ENCODE results near the gene DMD. TPM values are rescaled to one million over a fixed set of nuclear protein-coding genes. Genes with fewer than 3 reads are reported as not detected.

The DMD gene
- total and polyA plus RNA-seq, 2 experiments from 2014 or later = 1.5 to 2.0 TPM

DNA sequence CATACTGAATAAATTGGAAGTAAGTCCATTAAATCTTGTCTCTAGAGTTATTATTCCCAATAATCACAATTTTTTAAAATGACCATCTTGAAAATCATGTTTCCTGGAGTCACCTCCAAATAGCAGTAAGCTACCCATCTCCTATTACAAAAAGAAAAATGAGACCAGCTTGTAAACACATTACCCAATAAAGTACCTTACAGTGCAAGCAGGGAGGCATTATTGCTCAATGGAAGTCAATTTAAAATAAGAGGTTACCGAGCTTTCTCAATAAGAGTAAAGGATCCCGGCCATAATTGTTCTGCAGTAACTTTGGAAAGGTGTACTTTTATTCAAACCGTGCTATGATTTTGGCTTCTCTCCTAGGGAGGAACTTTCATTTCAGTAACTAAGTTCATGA, 78.0 kb downstream of the DMD start:
- Histone ChIP-seq H3K36me3 (ENCODE audit: low read depth) (no peaks in the 10 kb centered on the region), H2AFZ (no peak overlapping the region), H3K27ac (no peak overlapping the region), H3K9me2 (ENCODE audit: insufficient read depth) (no peaks in the 10 kb centered on the region), H3K4me3 (no peak overlapping the region), H3K4me1 (ENCODE audit: insufficient read depth) (no peaks in the 10 kb centered on the region), H3K9me3 (ENCODE audit: low read depth) (no peaks in the 10 kb centered on the region), H4K20me1 (ENCODE audit: insufficient read depth) (no peaks in the 10 kb centered on the region), H3K9ac (no peak overlapping the region), H3K4me2 (ENCODE audit: unreplicated experiment) (no peak overlapping the region), H3F3A (ENCODE audit: insufficient read depth) (no peaks in the 10 kb centered on the region), H3K79me2 (ENCODE audit: insufficient read depth) (no peaks in the 10 kb centered on the region), H3K27me3 (replicated peaks; ENCODE audit: insufficient read depth) (no peaks in the 10 kb centered on the region)
- in situ Hi-C loops (cut with MboI) = no loop called here
- no peak for TF ChIP-seq EZH2 (IDR thresholded peaks at IDR 0.05; ENCODE audit: insufficient read depth, poor library complexity, severe bottlenecking)
- no peak for DNase-seq
- 0 to 9% methylated on average over 3 of the region's 3 CpGs for WGBS, 2 experiments (ENCODE audit: low coverage in 1 of 2, low lambda C conversion rate in 2 of 2, missing lambda C conversion rate in 2 of 2)

DNA sequence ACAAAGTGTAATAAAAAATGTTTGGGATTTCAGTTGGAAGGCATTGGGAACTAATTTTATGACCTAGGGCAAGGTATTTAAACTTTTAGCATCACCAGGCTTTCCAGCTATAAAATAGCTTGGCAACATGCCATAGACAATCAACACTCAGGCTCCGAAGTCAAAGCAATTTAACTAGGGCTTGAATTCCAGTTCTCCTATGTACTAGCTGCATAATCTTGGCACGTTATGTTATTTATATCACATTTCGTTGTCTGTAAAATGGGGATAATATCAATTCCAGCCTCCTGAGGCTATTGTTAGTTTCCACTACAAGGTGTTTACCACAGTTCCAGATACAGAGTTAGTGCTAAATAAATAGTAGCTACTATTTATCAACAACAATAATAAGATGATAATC, 78.8 kb downstream of the DMD start:
- no peaks in the 10 kb centered on the region for H3K79me2 ChIP-seq (ENCODE audit: insufficient read depth)
- no peaks in the 10 kb centered on the region for H3K27me3 ChIP-seq (replicated peaks; ENCODE audit: insufficient read depth)
- no peaks in the 10 kb centered on the region for H4K20me1 ChIP-seq (ENCODE audit: insufficient read depth)
- no peak overlapping the region for H3K9ac ChIP-seq
- H3K9me2 ChIP-seq (ENCODE audit: insufficient read depth) = no peaks in the 10 kb centered on the region
- 13 to 15% methylated on average over 3 of the region's 3 CpGs for WGBS, 2 experiments (ENCODE audit: low coverage in 1 of 2, low lambda C conversion rate in 2 of 2, missing lambda C conversion rate in 2 of 2)
- no peak overlapping the region for H2AFZ ChIP-seq
- H3K9me3 ChIP-seq (ENCODE audit: low read depth) = no peaks in the 10 kb centered on the region
- H3F3A ChIP-seq (ENCODE audit: insufficient read depth) = no peaks in the 10 kb centered on the region
- H3K27ac ChIP-seq = no peak overlapping the region
- TF ChIP-seq EZH2 (IDR thresholded peaks at IDR 0.05; ENCODE audit: insufficient read depth, poor library complexity, severe bottlenecking) = no peak
- TF ChIP-seq EZH2phosphoT487 (IDR thresholded peaks at IDR 0.05; ENCODE audit: insufficient read depth, low read depth) = no peak
- no peaks in the 10 kb centered on the region for H3K4me1 ChIP-seq (ENCODE audit: insufficient read depth)
- in situ Hi-C loops (cut with MboI) = no loop called here
- H3K4me2 ChIP-seq (ENCODE audit: unreplicated experiment) = no peak overlapping the region
- H3K4me3 ChIP-seq = no peak overlapping the region
- no peak for DNase-seq
- no peaks in the 10 kb centered on the region for H3K36me3 ChIP-seq (ENCODE audit: low read depth)

DNA sequence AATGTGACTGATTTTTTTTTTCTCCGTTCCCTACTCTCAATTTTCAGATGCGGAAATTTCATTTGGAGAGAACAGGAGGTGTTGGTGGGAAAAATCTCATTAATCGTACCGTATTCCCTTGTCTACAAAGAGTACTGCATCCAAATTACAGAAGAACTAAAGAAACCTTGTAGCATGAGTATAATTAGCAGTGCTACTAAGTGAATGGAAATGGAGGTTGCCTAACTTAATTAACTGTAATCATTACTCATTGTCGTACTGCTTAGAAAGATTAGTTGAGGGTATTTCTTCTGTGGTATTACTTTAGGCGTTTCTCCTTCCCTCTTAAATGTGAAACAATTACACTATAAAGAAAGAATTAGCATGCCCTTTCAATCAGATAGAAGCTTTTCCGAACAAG, 81.7 kb downstream of the DMD start:
- H3K4me2 ChIP-seq (ENCODE audit: unreplicated experiment) = no peak overlapping the region
- in situ Hi-C loops (cut with MboI) = no loop called here
- no peak overlapping the region for H2AFZ ChIP-seq
- H3K79me2 ChIP-seq (ENCODE audit: insufficient read depth) = no peaks in the 10 kb centered on the region
- no peak for DNase-seq
- H3K4me3 ChIP-seq = no peak overlapping the region
- no peaks in the 10 kb centered on the region for H3F3A ChIP-seq (ENCODE audit: insufficient read depth)
- H3K27me3 ChIP-seq (replicated peaks; ENCODE audit: insufficient read depth) = no peaks in the 10 kb centered on the region
- H3K27ac ChIP-seq = no peak overlapping the region
- no peaks in the 10 kb centered on the region for H3K36me3 ChIP-seq (ENCODE audit: low read depth)
- H4K20me1 ChIP-seq (ENCODE audit: insufficient read depth) = no peaks in the 10 kb centered on the region
- H3K9ac ChIP-seq = no peak overlapping the region
- H3K9me2 ChIP-seq (ENCODE audit: insufficient read depth) = no peaks in the 10 kb centered on the region
- 53 to 60% methylated on average over 7 of the region's 7 CpGs for WGBS, 2 experiments (ENCODE audit: low coverage in 1 of 2, low lambda C conversion rate in 2 of 2, missing lambda C conversion rate in 2 of 2)
- H3K4me1 ChIP-seq (ENCODE audit: insufficient read depth) = no peaks in the 10 kb centered on the region
- H3K9me3 ChIP-seq (ENCODE audit: low read depth) = no peaks in the 10 kb centered on the region
- no peak for TF ChIP-seq EZH2phosphoT487 (IDR thresholded peaks at IDR 0.05; ENCODE audit: insufficient read depth, low read depth)
- no peak for TF ChIP-seq EZH2 (IDR thresholded peaks at IDR 0.05; ENCODE audit: insufficient read depth, poor library complexity, severe bottlenecking)

DNA sequence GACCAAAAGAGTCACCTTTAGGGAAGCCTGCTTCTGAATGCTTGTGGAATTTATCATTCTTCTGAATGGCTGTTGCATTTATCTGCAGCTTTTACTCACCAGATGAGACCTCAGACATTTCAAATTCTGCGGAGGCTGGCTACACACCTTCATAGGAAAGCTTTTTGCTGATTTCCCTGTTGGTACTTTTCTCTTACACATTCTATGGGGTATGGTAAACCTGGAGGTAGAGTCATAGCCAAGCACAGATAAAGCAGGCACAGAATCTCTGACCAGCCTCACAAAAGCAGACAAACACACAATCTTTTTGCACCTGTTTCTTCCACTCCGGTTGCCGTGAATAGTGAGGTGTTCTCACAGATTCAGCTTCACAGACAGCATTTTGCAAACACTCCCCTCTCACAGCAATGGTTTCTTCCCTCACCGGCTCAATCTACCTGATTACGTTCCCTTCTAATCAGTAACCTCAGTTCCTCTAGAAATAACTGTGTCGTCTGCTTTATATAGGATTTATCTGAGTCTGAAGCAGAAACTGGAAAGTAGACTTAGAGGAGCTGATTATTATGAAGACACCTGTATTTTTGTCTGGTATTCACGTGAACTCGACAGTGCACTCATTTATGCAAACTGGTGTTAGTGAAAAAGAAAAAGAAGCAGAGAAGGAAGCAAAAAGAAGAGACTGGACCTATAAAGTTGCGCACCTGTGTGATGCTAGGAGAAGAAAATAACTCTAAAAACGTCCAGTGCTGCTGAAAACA, 83.1 kb downstream of the DMD start:
- no peaks in the 10 kb centered on the region for H3K36me3 ChIP-seq (ENCODE audit: low read depth)
- H3K9ac ChIP-seq = no peak overlapping the region
- H3K27me3 ChIP-seq (replicated peaks; ENCODE audit: insufficient read depth) = no peaks in the 10 kb centered on the region
- in situ Hi-C loops (cut with MboI) = no loop called here
- 19 to 22% methylated on average over 10 of the region's 10 CpGs for WGBS, 2 experiments (ENCODE audit: low coverage in 1 of 2, low lambda C conversion rate in 2 of 2, missing lambda C conversion rate in 2 of 2)
- H2AFZ ChIP-seq = no peak overlapping the region
- H4K20me1 ChIP-seq (ENCODE audit: insufficient read depth) = no peaks in the 10 kb centered on the region
- no peak overlapping the region for H3K4me3 ChIP-seq
- no peak overlapping the region for H3K4me2 ChIP-seq (ENCODE audit: unreplicated experiment)
- H3K4me1 ChIP-seq (ENCODE audit: insufficient read depth) = no peaks in the 10 kb centered on the region
- DNase-seq = no peak
- no peaks in the 10 kb centered on the region for H3K9me2 ChIP-seq (ENCODE audit: insufficient read depth)
- H3K9me3 ChIP-seq (ENCODE audit: low read depth) = no peaks in the 10 kb centered on the region
- H3F3A ChIP-seq (ENCODE audit: insufficient read depth) = no peaks in the 10 kb centered on the region
- H3K27ac ChIP-seq = no peak overlapping the region
- H3K79me2 ChIP-seq (ENCODE audit: insufficient read depth) = no peaks in the 10 kb centered on the region
- no peak for TF ChIP-seq EZH2 (IDR thresholded peaks at IDR 0.05; ENCODE audit: insufficient read depth, poor library complexity, severe bottlenecking)
- no peak for TF ChIP-seq EZH2phosphoT487 (IDR thresholded peaks at IDR 0.05; ENCODE audit: insufficient read depth, low read depth)

Measured in GM23248 (cell line).